ENCODE results near the gene CISD3.
A peak's percentile ranks its signal among the peaks of the same experiment; 100 is the strongest.

Gene CISD3

DNA sequence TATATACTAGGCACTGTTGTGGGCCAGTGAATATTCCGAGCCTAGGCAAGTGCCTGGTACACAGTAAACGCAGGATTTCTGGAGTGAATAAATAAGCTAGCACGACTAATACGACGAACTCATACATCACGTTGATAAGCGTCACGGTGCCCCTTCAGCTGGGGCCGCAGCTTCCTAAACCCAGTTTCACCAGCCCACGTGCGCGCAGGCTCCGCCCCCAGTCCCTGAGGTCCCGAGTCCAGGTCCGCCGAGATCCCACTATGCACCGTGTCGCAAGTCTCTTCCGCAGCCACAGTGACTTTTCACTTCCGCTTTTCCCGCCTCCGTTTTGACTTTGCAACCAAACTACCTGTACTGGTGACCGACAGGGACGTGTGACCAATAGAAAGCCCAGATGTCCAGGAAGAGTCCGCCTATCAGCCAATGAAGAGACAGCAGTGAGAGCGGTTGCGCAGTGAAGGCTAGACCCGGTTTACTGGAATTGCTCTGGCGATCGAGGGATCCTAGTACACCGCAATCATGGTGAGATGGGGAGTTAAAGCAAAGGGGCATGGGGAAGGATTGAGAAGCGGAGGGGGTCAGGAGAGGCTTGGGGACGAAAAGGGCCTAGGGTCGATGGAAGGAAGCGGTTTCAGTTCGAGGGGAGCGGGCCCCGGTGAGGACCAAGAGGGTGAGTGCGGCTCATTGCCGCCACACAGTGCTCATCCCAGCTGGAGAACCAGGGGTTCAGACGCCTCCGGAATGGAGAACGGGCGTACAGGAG, 22.3 kb downstream of the CISD3 start, which contains the start of gene PSMB3:
TSS of gene PSMB3 (plus strand) at position 434 of the 763 bp plus-strand sequence. CDS start at position 520, 86 bp downstream.
- in situ Hi-C loops (cut with HindIII; ENCODE audit: low pct_unique_long_range_greater_than_20kb, low sequenced_read_pairs), result no loop called here
- no peak for TF ChIP-seq JUND (IDR thresholded peaks at IDR 0.05; ENCODE audit: low read depth)
- DNase-seq (ENCODE audit: low read depth in 1 of 2, low spot score in 1 of 2), result peak; percentile 99 to 100

DNA sequence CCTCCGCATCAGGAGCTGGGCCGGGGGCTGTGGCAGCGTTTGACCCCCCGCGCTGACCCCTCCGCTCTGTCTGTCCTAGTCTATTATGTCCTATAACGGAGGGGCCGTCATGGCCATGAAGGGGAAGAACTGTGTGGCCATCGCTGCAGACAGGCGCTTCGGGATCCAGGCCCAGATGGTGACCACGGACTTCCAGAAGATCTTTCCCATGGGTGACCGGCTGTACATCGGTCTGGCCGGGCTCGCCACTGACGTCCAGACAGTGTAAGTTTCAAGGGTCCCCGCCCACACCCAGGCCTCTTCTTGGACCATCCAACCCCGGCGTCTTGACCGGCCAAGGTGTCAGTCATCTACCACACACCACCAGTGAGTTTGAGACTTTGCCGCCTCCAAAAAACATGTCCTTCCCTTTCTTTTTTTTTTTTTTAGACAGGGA, 22.9 kb downstream of the CISD3 start:
- no peak for TF ChIP-seq JUND (IDR thresholded peaks at IDR 0.05; ENCODE audit: low read depth)
- in situ Hi-C loops (cut with HindIII; ENCODE audit: low pct_unique_long_range_greater_than_20kb, low sequenced_read_pairs), result no loop called here
- no peak for DNase-seq (ENCODE audit: low read depth in 1 of 2, low spot score in 1 of 2)

DNA sequence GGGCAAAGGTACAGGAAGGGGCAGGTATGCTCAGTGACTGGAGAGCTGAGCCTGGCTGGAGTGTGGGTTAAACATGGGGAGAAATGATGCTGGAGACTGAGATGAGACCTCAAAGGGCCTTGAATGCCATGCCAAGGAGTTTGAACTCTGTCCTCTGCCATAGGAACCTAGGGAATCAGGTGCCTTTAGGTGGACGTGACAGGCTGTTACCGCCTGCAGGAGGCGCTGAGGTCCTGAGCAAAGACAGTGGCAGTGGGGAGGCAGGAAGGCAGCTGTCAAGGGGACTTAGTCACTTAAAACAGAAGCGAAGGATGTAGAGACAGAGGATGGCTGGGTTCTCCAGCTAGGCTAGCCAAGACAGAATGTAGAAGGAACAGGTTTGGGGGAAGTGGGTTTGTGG, 31.5 kb downstream of the CISD3 start:
- TF ChIP-seq JUND (IDR thresholded peaks at IDR 0.05; ENCODE audit: low read depth), result no peak
- DNase-seq (ENCODE audit: low read depth in 1 of 2, low spot score in 1 of 2), result peak in 1 of 2 experiments; percentile 58
- in situ Hi-C loops (cut with HindIII; ENCODE audit: low pct_unique_long_range_greater_than_20kb, low sequenced_read_pairs), result no loop called here

DNA sequence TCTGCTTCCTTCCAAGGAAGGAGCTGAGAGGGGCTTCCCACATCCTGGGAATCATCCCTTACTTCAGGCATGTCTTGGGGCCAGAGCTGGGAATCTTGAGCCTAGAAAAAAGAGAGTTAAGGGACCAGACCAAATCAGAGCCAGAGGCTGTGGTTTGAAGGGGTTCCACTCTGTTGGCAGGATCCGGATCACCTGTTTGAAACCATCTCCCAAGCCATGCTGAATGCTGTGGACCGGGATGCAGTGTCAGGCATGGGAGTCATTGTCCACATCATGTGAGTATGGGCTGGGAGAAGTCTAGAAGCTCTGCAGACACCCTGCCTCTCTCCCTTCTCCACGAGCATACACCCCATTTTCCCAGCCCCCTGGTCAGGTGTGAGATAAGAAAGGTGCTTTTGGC, 32.1 kb downstream of the CISD3 start:
- TF ChIP-seq JUND (IDR thresholded peaks at IDR 0.05; ENCODE audit: low read depth), result no peak
- no peak for DNase-seq (ENCODE audit: low read depth in 1 of 2, low spot score in 1 of 2)
- in situ Hi-C loops (cut with HindIII; ENCODE audit: low pct_unique_long_range_greater_than_20kb, low sequenced_read_pairs), result no loop called here

DNA sequence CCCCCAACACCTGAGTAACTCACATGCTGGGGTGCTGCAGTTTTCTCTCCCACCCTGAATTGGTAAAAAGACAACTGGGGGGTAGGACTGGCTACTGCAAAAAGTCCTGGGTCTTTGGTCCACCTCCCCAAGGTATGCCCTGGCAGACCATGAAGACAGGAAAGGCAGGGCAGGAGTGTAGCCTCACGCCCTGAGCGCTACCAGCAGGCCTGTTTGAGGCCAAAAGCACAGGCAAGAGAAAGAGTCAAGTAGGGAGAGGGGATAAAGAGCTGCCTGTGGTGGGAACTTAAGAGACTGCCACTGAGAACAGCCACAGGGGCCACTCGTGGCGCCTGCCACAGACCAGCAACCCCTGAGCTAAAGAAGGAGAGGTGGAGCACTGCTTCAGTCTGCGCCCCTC, 36.2 kb downstream of the CISD3 start:
- TF ChIP-seq JUND (IDR thresholded peaks at IDR 0.05; ENCODE audit: low read depth), result no peak
- DNase-seq (ENCODE audit: low read depth in 1 of 2, low spot score in 1 of 2), result no peak
- in situ Hi-C loops (cut with HindIII; ENCODE audit: low pct_unique_long_range_greater_than_20kb, low sequenced_read_pairs), result no loop called here

DNA sequence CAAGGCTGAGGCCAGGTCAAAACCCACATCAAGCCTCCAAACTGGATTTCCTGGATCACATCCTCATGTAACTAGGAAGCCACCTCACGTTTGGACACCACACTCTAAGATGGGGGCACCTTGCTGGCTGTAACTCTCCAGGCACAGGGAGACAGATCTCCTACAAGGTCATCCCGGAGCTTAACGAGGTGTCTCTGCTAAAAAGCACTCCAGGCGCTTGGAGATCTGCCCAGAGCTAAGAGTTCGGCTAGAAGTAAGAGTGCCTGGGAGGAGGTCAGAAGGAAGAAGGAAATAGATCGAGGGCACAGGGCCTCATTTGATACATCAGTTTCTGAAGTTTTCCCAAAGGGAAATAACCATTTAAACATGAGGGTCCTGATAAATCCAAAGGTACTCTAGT, 38.3 kb downstream of the CISD3 start:
- DNase-seq (ENCODE audit: low read depth in 1 of 2, low spot score in 1 of 2), result no peak
- in situ Hi-C loops (cut with HindIII; ENCODE audit: low pct_unique_long_range_greater_than_20kb, low sequenced_read_pairs), result no loop called here
- no peak for TF ChIP-seq JUND (IDR thresholded peaks at IDR 0.05; ENCODE audit: low read depth)

DNA sequence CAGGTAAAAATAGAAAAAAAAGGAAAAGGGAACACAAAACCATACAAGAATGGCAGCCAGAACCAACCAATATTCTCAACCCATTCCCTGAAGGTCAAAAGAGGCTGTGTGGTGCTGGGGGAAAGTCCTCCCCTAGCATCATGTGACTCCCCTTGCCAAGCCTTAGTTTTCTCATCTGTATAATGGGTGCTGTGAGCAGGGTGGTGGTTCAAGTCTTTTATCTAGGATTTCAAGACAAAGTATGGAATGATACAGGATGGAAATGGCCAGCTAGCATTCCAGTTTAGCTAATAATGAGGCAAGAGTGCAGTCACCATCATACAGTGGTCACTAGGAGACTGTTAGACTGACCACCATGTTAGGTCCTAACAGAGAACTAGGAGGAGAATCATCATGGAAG, 43.1 kb downstream of the CISD3 start:
- TF ChIP-seq JUND (IDR thresholded peaks at IDR 0.05; ENCODE audit: low read depth), result no peak
- in situ Hi-C loops (cut with HindIII; ENCODE audit: low pct_unique_long_range_greater_than_20kb, low sequenced_read_pairs), result no loop called here
- DNase-seq (ENCODE audit: low read depth in 1 of 2, low spot score in 1 of 2), result no peak

DNA sequence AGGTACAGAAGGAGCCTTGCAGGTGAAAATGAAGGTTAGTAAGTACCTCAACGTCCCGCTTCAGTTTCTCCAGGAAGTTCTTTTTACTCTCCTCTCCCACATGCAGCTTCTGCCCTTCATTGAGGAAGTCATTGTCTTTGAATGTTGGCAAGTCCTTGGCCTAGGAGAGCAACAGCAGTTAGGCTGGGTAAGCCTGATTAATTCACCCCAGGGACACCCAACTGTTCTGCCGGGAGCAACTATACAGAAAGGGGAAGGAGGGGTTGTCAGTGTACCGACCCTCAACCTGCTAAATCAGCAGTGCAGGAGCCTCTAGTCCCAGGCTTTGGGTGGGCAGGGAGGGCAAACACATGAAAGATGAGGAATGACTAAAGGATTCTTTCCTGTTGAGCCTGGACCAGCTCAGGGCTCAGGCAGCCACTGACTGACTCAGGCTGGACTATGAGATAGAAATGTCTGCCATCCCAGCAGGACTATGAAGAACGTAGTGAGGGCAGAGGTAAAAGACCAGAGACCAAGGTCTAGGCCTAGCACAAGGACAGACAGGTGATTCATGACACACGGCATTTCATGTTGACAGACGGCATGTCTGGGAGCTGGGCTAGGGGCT, 47.6 kb downstream of the CISD3 start:
- in situ Hi-C loops (cut with HindIII; ENCODE audit: low pct_unique_long_range_greater_than_20kb, low sequenced_read_pairs), result no loop called here
- TF ChIP-seq JUND (IDR thresholded peaks at IDR 0.05; ENCODE audit: low read depth), result no peak
- no peak for DNase-seq (ENCODE audit: low read depth in 1 of 2, low spot score in 1 of 2)

DNA sequence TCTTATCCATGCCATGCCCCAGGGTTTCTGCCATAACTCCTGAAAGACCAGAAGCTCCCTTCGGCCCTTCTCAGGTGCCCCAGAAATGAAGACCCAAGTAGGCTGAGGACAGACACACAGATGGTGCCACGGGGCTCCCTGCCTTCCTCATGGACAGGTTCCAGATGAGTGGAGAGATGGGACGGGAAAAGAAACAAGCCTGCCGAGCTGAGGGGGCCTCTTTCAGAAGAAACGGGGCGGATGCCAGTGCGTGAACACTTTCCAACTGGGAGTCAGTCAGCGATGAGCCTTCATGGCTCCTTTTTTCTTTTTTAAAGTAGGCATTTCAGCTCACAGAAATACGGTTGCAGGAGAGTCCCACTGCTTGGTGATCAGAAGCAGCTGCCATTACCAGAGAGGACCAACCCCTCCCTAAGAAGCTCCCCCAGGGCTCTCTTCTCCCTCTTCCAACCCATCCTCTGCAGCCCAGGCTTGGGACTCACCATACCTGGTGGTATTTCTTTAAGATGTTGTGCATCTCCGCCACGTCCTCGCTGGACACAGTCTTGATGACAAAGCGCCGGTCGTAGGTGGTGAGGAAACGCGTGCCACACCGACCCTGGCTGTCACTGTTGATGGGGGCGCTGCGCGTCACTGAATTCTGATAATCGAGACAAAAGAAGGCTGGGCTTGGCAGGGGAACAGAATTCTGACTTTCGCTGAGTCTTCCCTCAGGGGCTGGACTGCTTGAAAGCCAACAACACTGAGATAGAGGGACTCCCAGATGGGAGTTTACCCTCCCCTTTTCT, 50.0 kb downstream of the CISD3 start:
- no peak for TF ChIP-seq JUND (IDR thresholded peaks at IDR 0.05; ENCODE audit: low read depth)
- DNase-seq (ENCODE audit: low read depth in 1 of 2, low spot score in 1 of 2), result no peak
- in situ Hi-C loops (cut with HindIII; ENCODE audit: low pct_unique_long_range_greater_than_20kb, low sequenced_read_pairs), result no loop called here

DNA sequence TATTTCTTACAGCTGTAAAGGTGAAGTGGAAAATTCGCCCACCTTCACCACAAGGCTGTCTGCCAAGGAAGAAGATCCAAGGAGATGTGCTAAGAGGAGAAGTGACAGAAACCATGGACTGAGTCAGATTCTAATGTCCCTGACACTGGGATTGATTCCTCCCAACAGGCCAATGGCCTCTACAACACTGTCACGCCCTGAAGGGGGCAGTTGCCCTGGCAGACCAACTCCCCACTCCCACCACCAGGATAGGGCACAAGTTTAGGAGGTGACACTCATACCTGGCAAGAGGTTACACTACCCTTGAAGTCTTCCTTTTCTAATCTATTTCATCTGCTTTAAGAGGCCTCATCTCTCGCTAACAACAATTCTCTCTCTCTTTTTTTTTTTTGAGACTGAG, 53.1 kb downstream of the CISD3 start:
- in situ Hi-C loops (cut with HindIII; ENCODE audit: low pct_unique_long_range_greater_than_20kb, low sequenced_read_pairs), result no loop called here
- TF ChIP-seq JUND (IDR thresholded peaks at IDR 0.05; ENCODE audit: low read depth), result no peak
- DNase-seq (ENCODE audit: low read depth in 1 of 2, low spot score in 1 of 2), result no peak
